ENCODE data around the gene USP36.
A peak's percentile ranks its signal among the peaks of the same experiment; 100 is the strongest.
"Not testable (repeated sequence)": the region's sequence is repeated elsewhere in the genome, so short reads cannot be mapped to it uniquely, and the experiment has no call there.

USP36 gene

DNA sequence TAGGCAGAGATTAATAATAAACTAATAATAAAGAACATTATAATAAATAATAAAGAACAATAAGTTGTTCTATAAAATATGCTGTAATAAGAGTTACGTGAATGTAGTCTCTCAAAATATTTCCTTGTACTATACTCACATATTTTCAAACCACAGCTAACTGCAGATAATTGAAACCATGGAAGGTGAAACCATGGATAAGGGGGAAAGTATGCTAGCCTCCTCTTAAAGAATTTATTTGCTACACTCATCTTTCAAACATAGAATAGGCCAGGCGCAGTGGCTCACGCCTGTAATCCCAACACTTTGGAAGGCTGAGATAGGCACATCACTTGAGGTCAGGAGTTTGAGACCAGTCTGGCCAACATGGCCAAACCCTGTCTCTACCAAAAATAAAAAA, 77.1 kb downstream of the USP36 start:
- DNase-seq: no peak

DNA sequence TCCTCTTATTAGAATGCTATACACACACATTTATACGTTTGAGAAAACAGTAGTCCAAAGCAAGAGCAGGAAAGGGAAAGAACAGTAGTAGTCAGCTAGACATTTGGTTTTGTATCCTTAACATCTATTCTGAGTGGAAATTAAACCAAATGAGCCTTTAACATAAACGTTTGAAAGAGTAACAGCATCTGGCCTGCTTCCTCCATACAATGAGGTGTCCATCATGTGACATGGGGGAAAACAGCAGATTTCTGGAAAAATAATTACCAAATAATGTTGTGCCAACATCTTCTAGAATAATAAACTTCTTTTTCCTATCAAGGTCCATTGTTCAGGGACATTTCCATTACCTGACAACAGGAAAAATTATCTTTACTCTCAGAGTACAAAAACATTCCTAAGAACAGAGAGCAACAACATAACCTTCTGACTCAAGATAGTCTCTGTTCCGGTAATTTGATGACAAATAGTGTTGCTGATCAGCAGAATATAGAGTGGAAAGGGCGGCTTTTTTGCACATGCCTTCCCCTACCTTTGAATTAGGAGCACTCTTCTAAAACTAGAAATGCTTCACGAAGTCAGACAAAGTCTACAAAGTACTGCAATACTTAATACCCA, 78.7 kb downstream of the USP36 start:
- DNase-seq: no peak

DNA sequence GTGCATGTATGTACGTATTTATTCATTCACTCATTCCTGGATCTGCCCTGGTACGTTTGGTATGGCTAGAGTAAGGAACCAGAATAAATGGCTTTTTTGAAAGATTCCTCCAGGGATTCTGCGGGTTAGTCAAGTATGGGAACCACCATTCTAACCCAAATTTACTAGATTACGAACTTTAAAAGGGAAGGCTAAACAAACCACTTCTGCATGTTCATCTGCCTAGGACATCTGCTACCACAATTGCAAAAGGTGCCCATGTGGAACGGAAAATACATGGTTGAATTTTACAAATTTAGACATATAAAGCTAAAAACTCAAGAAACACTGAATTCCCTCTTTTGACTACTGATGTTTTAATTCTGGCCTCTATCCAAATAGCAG, 80.7 kb downstream of the USP36 start:
- no peak for DNase-seq

DNA sequence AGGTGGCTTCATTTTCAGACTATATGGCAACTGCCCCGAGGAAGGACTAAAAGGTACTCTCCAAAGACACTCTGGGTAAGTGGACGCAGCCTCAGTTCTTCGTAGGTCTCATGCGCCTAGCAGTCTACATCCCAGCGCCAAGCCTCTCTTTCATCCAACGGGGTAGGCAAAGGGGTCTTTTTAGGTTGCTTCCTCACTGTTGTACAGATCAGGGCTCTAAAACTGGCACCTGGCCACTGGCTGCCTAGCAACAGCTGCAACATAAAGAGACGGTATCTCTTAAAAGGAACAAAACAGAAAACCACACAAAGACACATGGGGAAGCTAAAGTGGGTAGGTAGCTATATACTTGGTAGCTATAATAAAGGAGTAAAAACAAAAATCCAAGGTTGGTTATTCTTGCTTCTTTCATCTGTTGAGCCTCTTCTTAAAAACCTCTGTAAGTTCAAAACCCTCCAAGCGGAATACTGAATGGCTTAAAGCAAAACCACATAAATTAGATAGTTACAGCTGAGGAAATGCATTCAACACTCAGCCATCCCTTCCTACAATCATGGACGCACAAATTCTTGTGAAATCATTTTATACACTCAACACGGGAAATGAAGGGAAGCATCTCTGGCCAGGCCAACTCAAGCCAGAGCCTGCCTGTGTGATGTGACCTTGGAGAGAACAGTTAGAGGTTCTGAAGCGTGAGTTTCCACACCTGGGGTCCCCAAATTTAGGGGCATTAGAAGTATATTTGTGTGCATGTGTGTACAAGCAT, 81.2 kb downstream of the USP36 start:
- peak; percentile 88 for DNase-seq

DNA sequence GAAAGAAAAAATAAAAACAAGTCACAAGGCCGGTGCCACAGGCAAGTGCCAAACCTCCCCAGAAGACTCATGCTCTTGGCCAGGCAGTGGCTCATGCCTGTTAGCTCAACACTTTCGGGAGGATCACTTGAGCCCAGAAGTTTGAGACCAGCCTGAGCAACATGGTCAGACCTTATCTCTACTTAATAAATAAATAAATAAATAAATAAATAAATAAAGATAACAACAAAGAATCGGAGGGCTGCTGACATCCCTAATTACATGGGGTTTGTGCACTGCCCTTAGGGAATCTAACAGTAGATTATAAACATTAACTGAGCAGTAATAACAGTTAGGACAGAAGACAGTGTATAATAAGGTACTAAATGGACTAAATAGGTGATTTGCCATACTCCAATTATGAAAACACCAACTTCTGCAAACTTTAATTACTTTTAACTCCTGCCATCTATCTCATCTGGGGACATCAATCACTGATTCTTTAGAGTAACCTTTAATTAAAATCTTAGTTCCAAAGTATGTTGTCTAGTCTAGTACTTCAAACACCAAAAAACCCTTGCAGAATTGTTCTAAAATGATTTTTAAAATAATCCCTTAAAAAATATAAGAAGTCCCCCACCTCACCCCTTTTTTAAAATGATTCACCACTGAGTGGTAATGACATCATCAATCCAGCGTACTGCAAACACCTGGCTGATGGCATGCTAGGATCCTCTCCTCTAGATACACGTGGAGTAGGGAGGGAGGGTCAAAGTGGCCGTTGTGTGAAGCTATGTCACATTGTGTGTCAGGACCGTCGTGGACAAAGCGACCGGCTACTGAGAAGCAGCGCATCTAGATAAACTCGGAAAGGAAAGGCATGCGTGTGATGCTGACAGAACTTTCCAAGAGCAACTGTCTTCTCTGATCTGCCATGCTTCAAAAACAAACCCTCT, 87.0 kb downstream of the USP36 start:
- peak; percentile 45 for DNase-seq

DNA sequence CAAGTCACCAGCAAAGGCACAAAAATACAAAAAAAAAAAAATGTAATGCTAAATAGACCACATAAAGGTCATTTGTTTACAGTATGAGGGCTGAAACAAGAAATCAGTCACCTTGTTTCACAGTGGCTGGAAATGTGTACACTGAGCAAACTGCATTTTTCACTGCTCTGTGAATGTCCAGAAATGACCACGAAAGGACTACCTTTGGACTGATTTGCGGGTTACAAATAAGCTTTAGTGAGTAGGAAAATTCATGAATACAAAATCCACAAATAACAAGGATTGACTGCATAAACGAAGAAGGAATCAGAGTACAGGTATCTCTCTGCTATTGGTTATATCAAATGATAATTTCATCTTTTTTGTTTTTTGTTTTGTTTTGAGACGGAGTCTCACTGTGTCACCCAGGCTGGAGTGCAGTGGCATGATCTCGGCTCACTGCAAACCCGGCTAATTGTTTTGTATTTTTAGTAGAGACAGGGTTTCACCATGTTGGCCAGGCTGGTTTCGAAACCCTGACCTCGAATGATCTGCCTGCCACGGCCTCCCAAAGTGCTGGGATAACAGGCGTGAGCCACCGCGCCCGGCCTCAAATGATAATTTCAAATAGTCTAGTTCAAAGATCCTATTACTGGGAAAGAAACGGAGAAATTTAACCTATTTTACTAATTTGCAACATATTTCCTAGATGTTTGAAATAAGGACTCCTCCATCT, 89.0 kb downstream of the USP36 start:
- no peak for DNase-seq

DNA sequence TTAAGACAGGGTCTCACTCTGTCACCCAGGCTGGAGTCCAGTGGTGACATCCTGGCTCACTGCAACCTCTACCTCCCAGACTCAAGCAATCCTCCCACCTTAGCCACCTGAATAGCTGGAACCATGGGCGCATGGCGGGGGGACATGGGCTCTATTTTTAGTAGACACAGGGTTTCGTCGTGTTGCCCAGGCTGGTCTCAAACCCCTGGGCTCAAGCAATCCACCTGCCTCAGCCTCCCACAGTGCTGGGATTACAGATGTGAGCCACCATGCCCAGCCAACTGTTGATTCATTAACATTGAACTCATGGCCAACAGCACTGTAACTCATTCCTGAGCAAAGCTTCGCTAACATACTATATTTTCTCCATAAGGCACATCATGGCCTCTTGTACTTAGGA, 89.6 kb downstream of the USP36 start:
- not testable (repeated sequence) for DNase-seq

DNA sequence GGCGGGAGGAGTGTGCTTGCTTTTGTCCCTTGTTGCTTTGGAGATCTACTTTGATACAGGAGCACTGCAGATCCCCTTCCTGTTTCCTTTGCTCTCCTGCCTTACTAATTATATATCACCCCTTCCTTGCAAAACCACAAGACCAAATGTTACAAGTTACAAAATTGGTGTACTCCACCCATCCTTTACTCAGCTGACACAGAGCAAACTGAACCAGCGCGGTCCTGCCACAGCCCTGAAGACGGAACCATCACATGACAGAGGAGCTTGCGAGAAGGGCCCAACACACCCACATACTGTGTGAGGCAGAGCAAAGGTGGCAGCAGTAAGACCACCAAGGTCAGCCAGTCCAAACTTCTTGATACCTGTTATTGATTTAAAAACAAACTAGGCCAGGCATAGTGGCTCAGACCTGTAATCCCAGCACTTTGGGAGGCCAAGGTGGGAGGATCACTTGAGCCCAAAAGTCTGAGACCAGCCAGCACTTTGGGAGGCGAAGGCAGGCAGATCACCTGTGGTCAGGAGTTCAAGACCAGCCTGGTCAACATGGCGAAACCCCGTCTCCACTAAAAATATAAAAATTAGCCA, 91.8 kb downstream of the USP36 start:
- DNase-seq: peak; percentile 84

DNA sequence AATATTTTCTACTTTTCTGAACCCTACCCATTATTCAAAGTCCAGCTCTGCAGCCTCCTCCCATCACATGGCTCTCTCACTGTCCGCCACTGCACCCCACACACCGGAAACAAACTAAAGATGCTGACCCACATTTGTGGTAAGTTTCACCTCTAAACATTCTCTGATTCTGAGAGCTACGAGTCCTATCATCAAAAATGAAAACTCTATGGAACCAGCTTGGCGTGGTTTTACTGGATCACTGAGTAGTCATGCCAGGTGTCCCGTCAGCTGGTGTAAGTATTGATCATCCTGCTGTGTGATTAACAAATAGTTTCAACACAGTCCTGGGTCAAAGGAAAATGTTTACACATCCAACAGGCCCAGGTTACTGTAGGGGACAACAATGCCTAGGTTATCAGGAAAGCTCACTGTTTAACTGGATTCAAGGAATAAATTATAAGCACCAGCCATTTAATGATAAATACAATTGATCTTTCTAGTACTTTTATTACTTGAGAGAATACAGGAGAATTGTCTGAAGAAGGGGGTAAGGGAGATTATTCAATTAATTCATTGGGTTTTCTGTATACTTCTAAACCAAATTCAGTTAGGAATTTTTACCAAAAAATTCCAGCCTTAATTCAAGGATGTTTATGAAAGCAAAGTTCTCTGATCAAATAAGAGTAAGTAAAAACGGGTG, 92.4 kb downstream of the USP36 start:
- no peak for DNase-seq

DNA sequence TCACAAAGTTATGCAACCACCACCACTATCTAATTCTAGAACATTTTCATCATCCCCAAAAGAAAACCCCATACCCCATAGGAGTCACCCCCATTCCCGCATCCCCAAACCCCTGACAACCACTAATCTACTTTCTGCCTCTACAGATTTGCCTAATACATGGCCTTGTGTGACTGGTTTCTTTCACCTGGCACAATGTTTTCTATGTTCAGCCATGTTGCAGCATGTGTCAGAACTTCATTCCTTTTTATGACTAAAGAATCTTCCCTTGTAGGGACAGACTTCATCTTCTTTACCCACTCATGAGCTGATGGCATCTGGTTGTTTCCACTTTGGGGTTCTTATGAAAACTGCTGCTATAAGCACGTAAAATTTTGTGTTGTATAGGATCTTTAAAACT, 93.1 kb downstream of the USP36 start:
- DNase-seq: no peak

DNA sequence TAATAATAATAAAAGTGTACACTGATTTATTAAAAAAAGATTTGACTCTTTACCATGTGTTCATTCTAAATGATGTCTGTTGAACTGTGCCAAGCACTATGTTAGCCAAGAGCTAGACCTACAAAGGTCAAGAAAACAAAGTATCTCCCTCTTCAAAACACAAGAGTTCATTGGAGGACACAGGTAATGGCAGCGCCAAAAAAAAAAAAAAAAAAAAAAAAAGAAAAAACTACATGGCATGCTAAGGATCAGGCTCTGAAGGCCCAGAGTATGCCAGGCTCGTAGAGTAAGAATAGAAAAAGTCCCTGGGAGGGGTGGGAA, 93.7 kb downstream of the USP36 start:
- no peak for DNase-seq

DNA sequence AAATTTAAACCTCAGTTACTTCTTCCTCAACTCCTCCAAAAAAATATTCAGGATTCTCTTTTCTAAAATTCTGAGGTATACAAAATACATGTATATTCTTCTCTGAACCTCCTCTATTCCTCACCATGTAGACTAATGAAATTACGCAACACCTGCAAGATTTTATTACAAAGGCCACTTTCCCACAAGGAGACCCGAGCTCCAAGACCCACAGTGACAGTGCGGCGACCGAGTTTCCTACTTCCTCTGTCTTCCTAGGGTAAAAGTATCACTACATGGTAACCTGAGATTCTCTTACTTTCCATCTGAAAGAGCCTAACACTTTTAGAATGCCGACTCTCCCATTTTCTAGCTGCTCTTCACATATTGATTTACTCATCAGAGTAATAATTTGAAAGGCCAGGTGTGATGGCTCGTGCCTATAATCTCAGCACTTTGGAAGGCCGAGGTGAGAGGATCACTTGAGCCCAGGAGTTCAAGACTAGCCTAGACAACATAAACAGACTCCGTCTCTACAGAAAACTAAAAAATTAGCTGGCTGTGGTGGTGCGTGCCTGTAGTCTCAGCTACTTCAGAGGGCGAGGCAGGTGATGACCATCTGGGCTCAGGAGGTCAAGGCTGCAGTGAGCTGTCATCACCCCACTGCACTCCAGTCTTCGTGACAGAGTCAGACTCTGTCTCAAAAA, 94.2 kb downstream of the USP36 start:
- no peak for DNase-seq
